AG04449 (cell line): Measurements from ENCODE around the gene PSMA1.
A peak's percentile ranks its signal among the peaks of the same experiment; 100 is the strongest.

Source experiments
- CTCF ChIA-PET: fragments of 350-600 bp; formaldehyde crosslinking; extraction: SDS; loops from one replicate; lab custom pipeline; 2021; ENCODE audit warnings: antibody characterized with exemption; lab: Yijun Ruan, JAX
- POLR2A ChIA-PET: fragments of 400-600, 350-600 bp; formaldehyde crosslinking; extraction: SDS; loops from one replicate; lab custom pipeline; 2020; ENCODE audit warnings: antibody characterized with exemption, inconsistent platforms; lab: Yijun Ruan, JAX
- DNase-seq: peaks from one replicate; pipeline ENCODE4 v3.0.0-alpha.2; 2010; ENCODE audit warnings: low read depth, low spot score
- H3K4me3 ChIP-seq: 2 replicates; pipeline ENCODE4 v1.5.1; 2011; ENCODE audit warnings: low read depth, mild to moderate bottlenecking, control low read depth, low read length
- TF ChIP-seq, protein P1 (sequence below): IDR thresholded peaks from one replicate; pipeline ENCODE4 v1.5.1; 2011; ENCODE audit warnings: mild to moderate bottlenecking, moderate library complexity, low read length, control low read depth, inconsistent platforms; ENCODE audit not compliant: insufficient read depth; ENCODE audit errors: missing control alignments

Gene PSMA1

GRCh38 chr11:14520747-14521151 is 563 bp upstream of the PSMA1 start:
- ChIA-PET POLR2A (interaction anchor here (0.9 to 1.5 kb wide), 2 partner anchors 21 to 371 kb away, joined by 3 to 7 read pairs; partner anchors contain the start of genes COPB1 and CYP2R1), CTCF (interaction anchor here (0.9 to 1.1 kb wide), 2 partner anchors 9 to 20 kb away, joined by 5 read pairs; partner anchors contain the start of gene COPB1)
- H3K4me3 ChIP-seq: peak overlapping the region; percentile 93
- DNase-seq: no peak
- TF ChIP-seq, protein P1, sequence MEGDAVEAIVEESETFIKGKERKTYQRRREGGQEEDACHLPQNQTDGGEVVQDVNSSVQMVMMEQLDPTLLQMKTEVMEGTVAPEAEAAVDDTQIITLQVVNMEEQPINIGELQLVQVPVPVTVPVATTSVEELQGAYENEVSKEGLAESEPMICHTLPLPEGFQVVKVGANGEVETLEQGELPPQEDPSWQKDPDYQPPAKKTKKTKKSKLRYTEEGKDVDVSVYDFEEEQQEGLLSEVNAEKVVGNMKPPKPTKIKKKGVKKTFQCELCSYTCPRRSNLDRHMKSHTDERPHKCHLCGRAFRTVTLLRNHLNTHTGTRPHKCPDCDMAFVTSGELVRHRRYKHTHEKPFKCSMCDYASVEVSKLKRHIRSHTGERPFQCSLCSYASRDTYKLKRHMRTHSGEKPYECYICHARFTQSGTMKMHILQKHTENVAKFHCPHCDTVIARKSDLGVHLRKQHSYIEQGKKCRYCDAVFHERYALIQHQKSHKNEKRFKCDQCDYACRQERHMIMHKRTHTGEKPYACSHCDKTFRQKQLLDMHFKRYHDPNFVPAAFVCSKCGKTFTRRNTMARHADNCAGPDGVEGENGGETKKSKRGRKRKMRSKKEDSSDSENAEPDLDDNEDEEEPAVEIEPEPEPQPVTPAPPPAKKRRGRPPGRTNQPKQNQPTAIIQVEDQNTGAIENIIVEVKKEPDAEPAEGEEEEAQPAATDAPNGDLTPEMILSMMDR: no peak

- ChIA-PET CTCF (no interaction called here), POLR2A (interaction anchor here (1.5 kb wide), 1 partner anchor 19 kb away, joined by 7 read pairs; the partner anchor contains the start of gene COPB1)
- peak overlapping the region; percentile 93 for H3K4me3 ChIP-seq
- DNase-seq: no peak
- TF ChIP-seq, protein P1: no peak
Observed at GRCh38 chr11:14519597-14519916, 629 bp downstream of the PSMA1 start.

GRCh38 chr11:14518820-14519219 is 1.4 kb downstream of the PSMA1 start:
- TF ChIP-seq, protein P1: no peak
- DNase-seq: no peak
- H3K4me3 ChIP-seq: peak overlapping the region; percentile 93
- POLR2A ChIA-PET: no interaction called here
- CTCF ChIA-PET: no interaction called here

- TF ChIP-seq, protein P1: no peak
- H3K4me3 ChIP-seq: no peak overlapping the region
- CTCF ChIA-PET: interaction anchor here (1.5 kb wide), 1 partner anchor 11 kb away, joined by 3 read pairs; no protein-coding TSS in a partner anchor
- POLR2A ChIA-PET: no interaction called here
- no peak for DNase-seq
Observed at GRCh38 chr11:14513800-14514199, 6.4 kb downstream of the PSMA1 start.

- TF ChIP-seq, protein P1: no peak
- H3K4me3 ChIP-seq: no peak overlapping the region
- POLR2A ChIA-PET: no interaction called here
- DNase-seq: no peak
- CTCF ChIA-PET: no interaction called here
Observed at GRCh38 chr11:14506532-14506931, 13.7 kb downstream of the PSMA1 start.

GRCh38 chr11:14503023-14503422 is 17.2 kb downstream of the PSMA1 start:
- TF ChIP-seq, protein P1: no peak
- peak; percentile 44 for DNase-seq
- ChIA-PET POLR2A (interaction anchor here (1.0 kb wide), 1 partner anchor 13 kb away, joined by 3 read pairs; no protein-coding TSS in a partner anchor), CTCF (interaction anchor here (1.2 kb wide), 1 partner anchor 11 kb away, joined by 3 read pairs; no protein-coding TSS in a partner anchor)
- H3K4me3 ChIP-seq: no peak overlapping the region
